ENCODE measurements around the gene ASB10. TPM values are rescaled to one million over a fixed set of nuclear protein-coding genes. Genes with fewer than 3 reads are reported as not detected.
A peak's percentile ranks its signal among the peaks of the same experiment; 100 is the strongest.

ASB10 gene
- 0.74 and 1.2 TPM in 2 replicates for polyA plus RNA-seq (2014; cell fraction: cytosol; rRNA removed)
- polyA plus RNA-seq (2014; cell fraction: nucleus; rRNA removed): 0.27 and 0.70 TPM in 2 replicates

- DNase-seq (ENCODE audit: low spot score): peak; percentile 69
Measured at GRCh38 chr7:151186640-151187408, at the start of gene ASB10. ASB10 (minus strand) TSS chr7:151187250; CDS start chr7:151187130, 120 bp downstream.

GRCh38 chr7:151236406-151236805, 49.4 kb upstream of the ASB10 start:
- no peak for DNase-seq (ENCODE audit: low spot score)

DNA sequence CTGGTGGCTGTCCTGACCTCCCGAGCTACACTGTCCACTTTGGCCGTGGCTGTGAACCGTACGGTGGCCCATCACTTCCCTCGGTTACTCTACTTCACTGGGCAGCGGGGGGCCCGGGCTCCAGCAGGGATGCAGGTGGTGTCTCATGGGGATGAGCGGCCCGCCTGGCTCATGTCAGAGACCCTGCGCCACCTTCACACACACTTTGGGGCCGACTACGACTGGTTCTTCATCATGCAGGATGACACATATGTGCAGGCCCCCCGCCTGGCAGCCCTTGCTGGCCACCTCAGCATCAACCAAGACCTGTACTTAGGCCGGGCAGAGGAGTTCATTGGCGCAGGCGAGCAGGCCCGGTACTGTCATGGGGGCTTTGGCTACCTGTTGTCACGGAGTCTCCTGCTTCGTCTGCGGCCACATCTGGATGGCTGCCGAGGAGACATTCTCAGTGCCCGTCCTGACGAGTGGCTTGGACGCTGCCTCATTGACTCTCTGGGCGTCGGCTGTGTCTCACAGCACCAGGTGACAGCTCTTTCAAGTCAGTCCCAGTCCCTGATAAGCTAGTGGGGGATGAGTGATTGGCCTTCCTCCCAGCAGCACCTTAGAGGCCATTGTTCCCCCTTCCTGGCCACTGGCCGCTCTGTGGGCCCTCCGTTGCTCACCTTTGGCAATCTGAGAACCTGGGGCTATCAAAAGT, 48.2 kb upstream of the ASB10 start:
- no peak for DNase-seq (ENCODE audit: low spot score)

DNA sequence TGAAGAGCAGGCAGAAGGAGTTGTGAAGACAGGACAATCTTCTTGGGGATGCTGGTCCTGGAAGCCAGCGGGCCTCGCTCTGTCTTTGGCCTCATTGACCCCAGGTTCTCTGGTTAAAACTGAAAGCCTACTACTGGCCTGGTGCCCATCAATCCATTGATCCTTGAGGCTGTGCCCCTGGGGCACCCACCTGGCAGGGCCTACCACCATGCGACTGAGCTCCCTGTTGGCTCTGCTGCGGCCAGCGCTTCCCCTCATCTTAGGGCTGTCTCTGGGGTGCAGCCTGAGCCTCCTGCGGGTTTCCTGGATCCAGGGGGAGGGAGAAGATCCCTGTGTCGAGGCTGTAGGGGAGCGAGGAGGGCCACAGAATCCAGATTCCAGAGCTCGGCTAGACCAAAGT, 46.8 kb upstream of the ASB10 start:
- DNase-seq (ENCODE audit: low spot score): no peak

- no peak for DNase-seq (ENCODE audit: low spot score)
Measured at GRCh38 chr7:151232917-151233701, 46.1 kb upstream of the ASB10 start.

DNA sequence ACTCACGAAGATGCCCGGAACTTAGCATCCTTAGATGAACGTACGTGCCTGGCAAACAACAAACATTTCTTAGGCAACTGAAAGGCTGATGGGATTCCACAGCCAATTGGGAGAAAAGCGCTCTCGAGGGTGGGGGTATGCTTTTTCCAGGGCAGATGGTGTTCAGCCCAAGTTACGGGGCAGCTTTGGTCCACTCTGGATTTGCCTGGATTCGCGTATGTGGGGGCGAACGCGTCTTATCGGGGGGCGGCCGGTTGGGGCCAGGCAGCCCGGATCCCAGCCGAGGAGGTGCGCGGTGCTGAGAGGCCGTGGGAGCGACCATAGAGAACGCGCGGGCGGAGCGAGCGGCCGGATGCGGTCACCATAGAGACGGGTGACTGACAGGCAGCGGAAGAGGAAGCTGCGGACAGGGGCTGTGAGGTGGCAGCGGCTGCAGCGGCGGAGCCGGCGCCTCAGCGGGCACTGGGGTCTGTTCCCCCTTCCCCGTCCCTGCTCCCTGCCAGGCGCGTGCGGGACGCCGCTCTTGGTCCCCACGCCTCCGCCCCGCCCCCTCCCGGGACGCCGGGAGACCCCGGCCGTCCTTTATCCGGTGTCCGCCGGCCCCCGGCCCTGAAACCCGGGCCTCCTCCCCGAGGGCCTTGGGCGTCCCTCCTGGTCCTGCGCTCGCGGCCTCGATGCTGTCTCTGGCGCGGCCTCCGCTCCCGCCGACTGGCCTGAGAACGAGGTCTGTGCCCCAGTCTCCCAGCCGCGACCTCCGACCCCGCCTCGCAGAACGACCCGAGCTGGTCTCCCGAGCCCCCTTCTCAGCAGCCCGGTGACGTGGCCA, 45.3 kb upstream of the ASB10 start, which contains the start of gene CHPF2:
TSS of gene CHPF2 (plus strand) at position 393 of the 826 bp plus-strand sequence. CDS start 1,529 bp downstream, outside the sequence.
- DNase-seq (ENCODE audit: low spot score): peak; percentile 81

DNA sequence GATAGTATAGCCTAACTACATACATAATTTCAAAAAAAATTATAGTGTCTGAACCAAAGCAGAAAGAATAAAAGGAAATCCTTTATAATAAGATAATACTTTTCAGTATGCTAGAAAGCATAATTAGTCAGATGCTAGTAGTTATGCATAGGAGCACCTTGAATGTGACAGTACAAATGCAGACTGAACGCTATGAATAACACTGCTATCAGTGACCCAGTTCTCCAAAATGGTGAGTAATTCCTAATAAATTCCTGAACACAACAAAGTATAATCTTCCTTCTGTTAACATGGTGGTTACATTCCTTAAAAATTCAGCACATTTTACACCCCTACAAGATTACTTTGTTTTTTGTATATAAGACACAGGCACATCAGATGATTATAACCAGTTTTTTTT, 44.0 kb upstream of the ASB10 start:
- DNase-seq (ENCODE audit: low spot score): no peak

DNA sequence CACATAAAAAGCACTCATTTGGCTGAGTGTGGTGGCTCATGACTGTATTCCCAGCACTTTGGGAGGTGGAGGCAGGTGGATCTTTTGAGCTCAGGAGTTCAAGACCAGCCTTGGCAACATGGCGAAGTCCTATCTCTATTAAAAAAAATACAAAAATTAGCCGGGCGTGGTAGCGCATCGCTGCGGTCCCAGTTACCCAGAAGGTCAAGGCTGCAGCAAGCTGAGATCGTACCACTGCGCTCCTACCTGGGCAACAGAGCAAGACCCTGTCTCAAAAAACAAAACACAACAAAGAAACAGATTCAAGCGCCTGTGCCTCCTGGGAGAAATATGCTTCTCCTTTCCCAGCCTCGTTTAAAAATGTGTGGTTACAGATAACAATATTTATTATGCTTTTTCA, 42.2 kb upstream of the ASB10 start:
- no peak for DNase-seq (ENCODE audit: low spot score)

DNA sequence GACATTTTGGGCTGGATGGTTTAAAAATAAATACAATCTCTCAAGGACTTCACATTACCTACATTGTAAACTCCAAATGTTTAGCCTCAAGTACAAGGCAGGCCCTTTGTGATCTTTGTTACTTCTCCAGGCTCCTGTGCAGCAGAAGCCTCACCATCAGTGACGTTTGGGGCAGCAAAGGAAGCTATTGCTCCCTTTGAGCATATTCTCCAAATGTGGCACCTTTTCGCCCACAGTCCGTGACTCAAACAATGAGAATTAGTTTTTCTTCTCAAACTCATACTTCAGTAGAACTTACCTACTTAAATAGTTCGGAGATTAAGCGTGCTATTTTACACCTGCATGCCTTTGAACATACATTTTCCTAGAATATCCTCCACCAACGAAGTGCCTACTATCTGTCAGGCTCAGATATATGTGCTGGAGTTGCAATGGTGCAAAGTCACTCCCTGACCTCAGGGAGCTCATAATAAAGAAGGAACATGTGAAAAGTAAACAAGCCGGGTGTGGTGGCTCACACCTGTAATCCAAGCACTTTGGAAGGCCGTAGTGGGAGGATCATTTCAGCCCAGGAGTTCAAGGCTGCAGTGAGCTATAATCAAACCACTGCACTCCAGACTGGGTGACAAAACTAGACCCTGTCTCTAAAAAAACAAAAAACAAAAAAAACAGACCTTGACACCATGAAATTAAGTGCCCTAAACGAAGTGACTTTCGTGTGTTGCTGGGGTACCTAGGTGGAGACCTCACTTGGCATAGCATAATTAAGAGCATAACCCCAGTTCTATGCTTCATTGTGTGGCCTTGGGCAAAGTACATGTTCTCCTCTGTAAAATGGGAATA, 41.2 kb upstream of the ASB10 start:
- no peak for DNase-seq (ENCODE audit: low spot score)

GRCh38 chr7:151226875-151227782, 40.1 kb upstream of the ASB10 start, which contains the start of gene ABCF2:
ABCF2 (minus strand) TSS chr7:151227205; CDS start chr7:151226458, 747 bp downstream.
- DNase-seq (ENCODE audit: low spot score): peak; percentile 97

GRCh38 chr7:151226560-151226874, 39.5 kb upstream of the ASB10 start:
- DNase-seq (ENCODE audit: low spot score): no peak

DNA sequence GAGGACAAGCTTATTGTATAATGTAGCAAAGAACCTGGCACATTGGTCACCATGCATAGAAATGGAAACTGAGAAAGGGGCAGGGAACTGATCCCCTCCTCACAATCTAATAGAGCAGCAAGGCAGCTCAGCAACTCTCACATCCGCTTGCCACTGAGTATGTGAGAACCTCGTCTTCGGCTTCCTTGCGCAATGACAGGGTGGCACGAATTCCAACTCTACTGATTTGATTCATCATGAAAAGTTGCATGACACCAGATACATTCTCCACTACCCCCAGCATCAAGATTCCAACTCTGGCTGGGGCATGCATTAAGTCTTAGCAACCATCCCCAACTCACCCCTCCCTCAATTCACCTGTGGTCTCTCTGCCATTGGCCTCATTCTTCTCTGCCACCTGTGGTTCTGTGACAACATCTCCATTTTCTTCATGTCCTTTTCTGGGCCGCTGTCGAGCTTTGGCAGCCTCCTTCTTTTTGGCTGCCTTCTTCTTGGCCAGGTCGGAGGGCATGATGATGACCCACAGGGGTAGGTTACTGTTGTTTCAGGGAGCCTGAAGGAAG, 39.0 kb upstream of the ASB10 start:
- DNase-seq (ENCODE audit: low spot score): no peak

GRCh38 chr7:151223728-151224127, 36.7 kb upstream of the ASB10 start:
- no peak for DNase-seq (ENCODE audit: low spot score)

- DNase-seq (ENCODE audit: low spot score): no peak
Measured at GRCh38 chr7:151218170-151218569, 31.1 kb upstream of the ASB10 start.

- DNase-seq (ENCODE audit: low spot score): no peak
Measured at GRCh38 chr7:151215396-151215795, 28.3 kb upstream of the ASB10 start.

DNA sequence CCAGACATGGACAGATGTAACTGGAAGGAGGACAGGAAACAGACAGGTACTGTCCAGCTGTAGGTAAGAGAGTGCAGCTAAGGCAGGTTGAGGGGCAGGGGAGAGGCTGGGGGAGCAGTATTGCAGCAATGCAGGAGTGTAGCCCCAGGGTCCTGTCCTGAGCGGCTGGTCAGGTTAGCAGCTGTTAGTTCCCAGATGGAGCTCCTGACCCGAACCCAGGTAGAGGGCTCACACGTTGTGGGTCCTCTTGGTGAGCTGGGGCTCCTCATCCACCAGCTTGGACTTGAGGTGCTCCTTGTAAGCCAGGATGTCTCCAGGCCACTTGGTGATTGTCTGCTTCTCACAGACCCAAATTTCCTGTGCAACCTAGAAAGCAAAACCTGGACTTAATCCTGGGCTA, 26.8 kb upstream of the ASB10 start:
- DNase-seq (ENCODE audit: low spot score): no peak

DNA sequence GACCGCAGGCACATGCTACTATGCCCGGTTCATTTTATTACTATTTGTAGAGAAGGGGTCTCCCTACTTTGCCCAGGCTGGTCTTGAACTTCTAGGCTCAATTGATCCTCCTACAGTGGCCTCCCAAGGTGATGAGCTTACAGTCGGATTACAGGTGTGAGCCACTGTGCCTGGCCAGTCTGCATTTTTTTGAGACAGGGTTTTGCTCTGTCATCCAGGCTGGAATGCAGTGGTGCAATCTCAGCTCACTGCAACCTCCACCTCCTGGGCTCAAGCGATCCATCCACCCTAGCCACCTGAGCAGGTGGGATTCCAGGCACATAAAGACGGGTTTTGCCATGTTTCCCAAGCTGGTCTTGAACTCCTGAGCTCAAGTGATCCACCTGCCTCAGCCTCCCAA, 25.6 kb upstream of the ASB10 start:
- DNase-seq (ENCODE audit: low spot score): no peak

DNA sequence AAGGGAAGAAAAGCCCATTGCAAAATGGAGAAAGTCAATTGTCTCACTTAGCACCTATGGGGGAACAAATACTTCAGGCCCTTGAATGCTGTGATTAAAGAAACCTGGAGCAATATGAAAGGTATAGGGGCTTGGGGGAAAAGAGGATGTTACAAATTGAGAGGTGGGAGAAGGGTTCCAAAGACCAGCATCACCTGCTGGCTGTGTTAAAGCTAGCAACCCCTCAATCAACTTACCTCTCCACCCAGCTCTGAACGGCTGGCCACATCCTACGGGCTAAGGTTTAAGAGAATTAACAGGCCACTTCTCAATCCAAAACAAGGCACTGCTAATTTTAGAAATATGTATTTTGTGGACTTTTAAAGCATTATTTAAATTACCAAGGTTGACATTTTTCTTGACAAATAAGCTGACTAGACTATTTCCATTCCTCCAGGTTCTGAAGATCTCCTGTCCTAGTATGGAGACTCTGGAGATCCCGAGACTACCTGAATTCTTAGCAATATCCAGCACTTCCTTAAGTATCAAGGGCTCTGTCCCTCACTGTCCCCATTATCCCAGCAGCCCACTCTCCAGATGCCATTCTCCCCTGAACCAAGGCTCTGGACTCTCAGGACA, 24.2 kb upstream of the ASB10 start:
- no peak for DNase-seq (ENCODE audit: low spot score)

Data from SK-N-DZ (cell line).